Mesodermal cell (in vitro differentiated cells): ENCODE data around the gene CEP104.
"Not testable (repeated sequence)": the region's sequence is repeated elsewhere in the genome, so short reads cannot be mapped to it uniquely, and the experiment has no call there.

Source experiments
- H3K27ac ChIP-seq: 2 replicates; pipeline ENCODE4 v1.7.0; 2013; ENCODE audit warnings: mild to moderate bottlenecking, low read depth, low read length, moderate library complexity; ENCODE audit not compliant: severe bottlenecking
- H3K36me3 ChIP-seq: 2 replicates; pipeline ENCODE4 v1.7.1; 2013; ENCODE audit warnings: mild to moderate bottlenecking, low read length, moderate library complexity; ENCODE audit not compliant: control insufficient read depth, insufficient read depth
- H3K4me1 ChIP-seq: one replicate; pipeline ENCODE4 v1.7.1; 2013; ENCODE audit warnings: mild to moderate bottlenecking, low read length; ENCODE audit not compliant: insufficient read depth, control insufficient read depth, poor library complexity, severe bottlenecking
- H3K4me3 ChIP-seq: 2 replicates; pipeline ENCODE4 v1.7.0; 2013; ENCODE audit warnings: low read length, control low read depth, mild to moderate bottlenecking; ENCODE audit not compliant: insufficient read depth, poor library complexity, severe bottlenecking; ENCODE audit errors: extremely low read depth
- H3K9me3 ChIP-seq: 2 replicates; pipeline ENCODE4 v1.7.1; 2013; ENCODE audit warnings: mild to moderate bottlenecking, low read length, moderate library complexity; ENCODE audit not compliant: control insufficient read depth
- WGBS, 2 experiments: methylation state at CpG; one replicate each; pipeline ENCODE4 v1.1.5; 2013; ENCODE audit warnings: missing lambda C conversion rate in 2 of 2; ENCODE audit not compliant: insufficient coverage in 2 of 2; 5-methylcytosine and 5-hydroxymethylcytosine counted together

CEP104 gene

DNA sequence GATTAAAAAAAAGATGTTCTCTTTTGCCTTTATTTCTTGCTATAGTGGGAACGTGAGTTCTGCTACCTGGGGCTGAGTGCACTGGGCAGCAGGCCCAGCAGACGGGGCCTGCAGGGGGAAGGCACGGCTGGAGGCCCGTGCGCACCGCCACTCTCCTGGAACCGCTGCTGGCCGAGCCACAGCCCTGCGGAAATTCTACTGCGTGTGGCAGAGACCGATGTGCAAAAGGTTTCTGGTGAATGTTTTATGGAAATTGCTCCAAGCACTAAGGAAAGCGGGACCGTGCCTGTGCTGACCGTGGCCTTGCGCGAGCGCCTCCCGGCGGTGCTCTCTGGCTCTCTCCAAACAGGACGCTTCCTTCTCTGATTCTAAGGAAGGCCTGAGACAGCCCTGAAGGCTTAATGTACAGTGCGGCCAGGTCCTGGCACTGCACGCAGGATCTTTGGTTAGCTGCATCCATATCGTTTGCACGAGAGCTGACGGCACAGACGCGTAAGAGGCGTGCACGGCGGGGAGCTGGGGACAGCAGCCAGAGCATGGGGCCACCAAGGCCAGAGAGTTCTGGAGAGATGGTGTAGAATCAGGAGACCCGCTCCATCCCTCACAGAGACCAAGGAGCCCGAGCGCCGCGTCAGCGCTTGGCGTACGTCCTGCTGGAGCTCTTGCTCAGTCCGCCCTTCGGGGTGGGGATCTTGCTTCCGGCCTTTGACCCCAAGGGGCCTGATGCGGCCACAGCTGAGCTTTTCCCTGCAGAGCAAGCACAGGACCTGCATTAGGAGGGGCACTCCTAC, 42.0 kb downstream of the CEP104 start:
- WGBS, 2 experiments = 92 to 93% methylated on average over 38 to 42 of the region's 42 CpGs
- no peak overlapping the region for H3K4me3 ChIP-seq
- H3K4me1 ChIP-seq = no peaks in the 10 kb centered on the region

DNA sequence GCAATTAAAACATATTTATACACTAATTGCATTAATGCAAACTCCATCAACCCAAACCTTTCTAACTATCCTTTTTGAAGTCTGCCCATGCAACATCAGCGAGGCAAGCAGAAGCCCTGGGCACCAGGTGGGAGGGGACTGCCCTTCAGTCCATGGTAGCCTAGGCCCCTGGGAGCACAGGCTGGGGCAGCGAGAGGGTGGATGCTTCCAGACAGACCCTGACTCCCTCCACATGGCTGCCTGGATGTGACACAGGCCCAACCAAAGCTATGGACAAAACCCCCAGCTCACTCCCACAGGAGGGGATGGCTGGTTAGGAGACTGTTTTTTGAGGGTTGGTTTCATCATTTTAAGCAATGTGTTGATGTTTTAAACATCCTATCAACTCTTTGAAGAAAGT, 42.9 kb downstream of the CEP104 start:
- no peaks in the 10 kb centered on the region for H3K9me3 ChIP-seq
- H3K4me1 ChIP-seq = no peaks in the 10 kb centered on the region
- 86 to 100% methylated on average over 1 of the region's 2 CpGs for WGBS, 2 experiments
- peaks cover 18% of the 10 kb centered on the region for H3K36me3 ChIP-seq
- H3K27ac ChIP-seq = no peak overlapping the region
- H3K4me3 ChIP-seq = no peak overlapping the region

More for the DNA sequence above, 42.0 kb downstream of the CEP104 start:
- H3K36me3 ChIP-seq = peaks cover 18% of the 10 kb centered on the region
- H3K9me3 ChIP-seq = no peaks in the 10 kb centered on the region
- H3K27ac ChIP-seq = no peak overlapping the region

DNA sequence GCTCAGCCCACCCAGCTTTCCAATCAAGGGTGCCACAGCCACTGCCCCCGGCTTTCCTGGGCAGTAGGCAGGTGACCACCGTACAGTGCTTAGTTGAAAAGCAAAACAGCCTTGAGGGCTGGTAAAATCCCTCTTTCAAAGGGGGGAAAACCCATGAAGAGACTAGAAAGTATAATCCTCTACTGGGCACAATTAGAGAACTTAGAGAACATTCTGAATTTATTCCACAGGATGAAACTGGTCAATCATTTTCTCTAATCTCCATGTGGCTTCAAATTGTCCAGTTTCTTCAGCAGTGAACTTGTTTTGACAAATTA, 45.5 kb downstream of the CEP104 start:
- Histone ChIP-seq H3K4me3 (no peak overlapping the region), H3K9me3 (peaks cover 9% of the 10 kb centered on the region), H3K36me3 (peaks cover 15% of the 10 kb centered on the region), H3K4me1 (no peaks in the 10 kb centered on the region), H3K27ac (no peak overlapping the region)
- 60 to 64% methylated on average over 1 to 2 of the region's 2 CpGs for WGBS, 2 experiments

DNA sequence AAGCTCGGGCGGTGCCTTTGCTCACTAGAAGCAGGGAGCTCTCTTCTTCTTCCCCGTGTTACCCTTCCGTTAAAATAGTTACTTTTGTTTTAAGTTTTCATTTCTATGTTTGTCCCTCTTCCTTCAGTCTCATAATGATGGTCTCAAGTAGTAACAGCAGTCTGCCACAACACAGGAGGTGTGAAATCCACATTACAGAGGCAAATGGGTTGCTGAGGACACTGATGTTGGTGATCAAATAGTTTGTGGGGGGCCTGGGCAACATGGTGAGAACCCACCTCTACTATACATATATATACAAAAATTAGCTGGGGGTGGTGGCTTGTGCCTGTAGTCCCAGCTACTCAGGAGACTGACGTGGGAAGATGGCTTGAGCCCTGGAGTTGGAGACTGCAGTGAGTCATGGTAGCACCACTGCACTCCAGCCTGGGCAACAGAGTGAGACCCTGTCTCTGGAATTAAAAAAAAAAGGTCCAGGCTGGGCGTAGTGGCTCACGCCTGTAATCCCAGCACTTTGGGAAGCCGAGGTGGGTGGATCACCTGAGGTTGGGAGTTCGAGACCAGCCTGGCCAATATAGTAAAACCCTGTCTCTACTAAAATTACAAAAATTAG, 46.8 kb downstream of the CEP104 start:
- Histone ChIP-seq H3K9me3 (peaks cover 14% of the 10 kb centered on the region), H3K36me3 (peaks cover 14% of the 10 kb centered on the region)
- H3K4me3 ChIP-seq, H3K4me1 ChIP-seq, H3K27ac ChIP-seq: not testable (repeated sequence)
- 85 to 88% methylated on average over 5 to 7 of the region's 9 CpGs for WGBS, 2 experiments

DNA sequence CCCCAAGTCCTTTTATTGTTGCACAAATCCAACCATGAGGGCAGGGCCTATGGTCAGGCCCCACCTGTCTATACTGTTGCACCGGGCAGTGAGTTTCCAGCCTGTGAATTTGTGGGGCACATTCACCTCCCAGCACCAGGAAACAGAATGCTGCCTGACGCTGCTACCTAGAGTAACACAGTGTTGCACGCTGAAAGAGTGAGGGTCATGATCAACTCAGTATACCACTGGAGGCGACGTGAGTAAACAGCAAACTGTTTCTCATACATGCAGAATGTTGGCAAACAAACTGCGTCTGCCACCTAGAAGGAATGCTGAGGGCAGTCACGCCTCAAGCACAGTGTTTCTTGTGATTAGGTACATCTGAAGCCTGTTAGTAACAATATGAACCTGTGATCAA, 47.3 kb downstream of the CEP104 start:
- WGBS, 2 experiments = 77 to 81% methylated on average over 6 to 7 of the region's 7 CpGs
- Histone ChIP-seq H3K36me3 (peaks cover 9% of the 10 kb centered on the region), H3K27ac (no peak overlapping the region), H3K4me1 (no peaks in the 10 kb centered on the region), H3K4me3 (no peak overlapping the region), H3K9me3 (peaks cover 14% of the 10 kb centered on the region)

DNA sequence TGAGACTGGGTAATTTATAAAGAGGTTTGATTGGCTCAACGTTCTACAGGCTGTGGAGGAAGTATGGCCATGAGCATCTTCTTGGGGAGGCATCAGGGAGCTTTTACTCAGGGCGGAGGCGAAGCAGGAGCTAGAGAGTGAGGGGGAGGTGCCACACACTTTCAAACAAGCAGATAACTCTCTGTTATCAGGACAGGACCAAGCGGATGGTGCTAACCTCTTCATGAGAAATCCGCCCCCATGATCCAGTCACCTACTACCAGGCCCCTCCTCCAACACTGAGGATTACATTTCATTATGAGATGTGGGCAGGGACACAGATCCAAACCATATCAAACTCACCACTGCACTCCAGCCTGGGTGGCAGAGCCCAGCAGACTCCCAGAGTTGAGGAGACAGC, 49.2 kb downstream of the CEP104 start:
- H3K27ac ChIP-seq = no peak overlapping the region
- H3K4me3 ChIP-seq = no peak overlapping the region
- peaks cover 14% of the 10 kb centered on the region for H3K9me3 ChIP-seq
- 83% methylated on average over 3 of the region's 5 CpGs for WGBS, 2 experiments
- no peaks in the 10 kb centered on the region for H3K36me3 ChIP-seq
- no peaks in the 10 kb centered on the region for H3K4me1 ChIP-seq

DNA sequence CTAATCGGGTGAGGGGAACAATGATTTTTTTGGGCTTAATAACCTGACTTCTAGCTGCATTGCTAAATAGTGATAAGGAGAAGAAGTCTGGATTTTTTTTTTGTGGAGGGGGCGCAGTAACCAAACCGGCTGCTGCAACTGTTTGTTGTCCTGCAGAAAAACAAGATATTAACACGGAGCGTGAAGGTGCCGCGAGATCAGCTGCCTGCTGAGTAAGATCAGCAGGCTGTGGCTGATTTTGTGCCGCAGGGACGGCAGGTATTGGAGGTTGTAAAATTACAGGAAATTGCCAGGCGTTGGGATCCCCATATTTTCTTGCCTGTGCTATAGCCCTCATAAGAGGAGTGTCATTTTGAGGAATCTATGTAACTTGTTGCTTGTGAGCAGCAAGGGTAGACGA, 52.0 kb downstream of the CEP104 start:
- no peak overlapping the region for H3K4me3 ChIP-seq
- H3K9me3 ChIP-seq = peaks cover 14% of the 10 kb centered on the region
- 89 to 95% methylated on average over 11 of the region's 11 CpGs for WGBS, 2 experiments
- no peaks in the 10 kb centered on the region for H3K4me1 ChIP-seq
- no peaks in the 10 kb centered on the region for H3K36me3 ChIP-seq
- no peak overlapping the region for H3K27ac ChIP-seq

DNA sequence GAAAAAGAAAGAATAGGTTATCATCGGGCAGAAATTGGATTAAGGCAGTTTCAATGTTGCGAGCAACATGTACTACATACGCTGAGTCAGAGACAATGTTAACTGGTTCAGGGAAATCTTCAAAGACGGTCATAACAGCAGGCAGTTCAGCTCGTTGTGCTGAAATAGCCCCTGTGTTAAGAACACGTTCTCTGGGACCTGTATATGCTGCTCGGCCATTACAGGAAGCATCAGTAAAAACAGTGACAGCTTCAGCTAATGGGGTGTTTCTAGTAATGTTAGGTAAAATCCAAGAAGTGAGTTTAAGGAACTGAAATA, 52.4 kb downstream of the CEP104 start:
- H3K4me1 ChIP-seq, H3K4me3 ChIP-seq, H3K36me3 ChIP-seq, H3K27ac ChIP-seq: not testable (repeated sequence)
- 84 to 91% methylated on average over 7 of the region's 7 CpGs for WGBS, 2 experiments
- peaks cover 14% of the 10 kb centered on the region for H3K9me3 ChIP-seq

DNA sequence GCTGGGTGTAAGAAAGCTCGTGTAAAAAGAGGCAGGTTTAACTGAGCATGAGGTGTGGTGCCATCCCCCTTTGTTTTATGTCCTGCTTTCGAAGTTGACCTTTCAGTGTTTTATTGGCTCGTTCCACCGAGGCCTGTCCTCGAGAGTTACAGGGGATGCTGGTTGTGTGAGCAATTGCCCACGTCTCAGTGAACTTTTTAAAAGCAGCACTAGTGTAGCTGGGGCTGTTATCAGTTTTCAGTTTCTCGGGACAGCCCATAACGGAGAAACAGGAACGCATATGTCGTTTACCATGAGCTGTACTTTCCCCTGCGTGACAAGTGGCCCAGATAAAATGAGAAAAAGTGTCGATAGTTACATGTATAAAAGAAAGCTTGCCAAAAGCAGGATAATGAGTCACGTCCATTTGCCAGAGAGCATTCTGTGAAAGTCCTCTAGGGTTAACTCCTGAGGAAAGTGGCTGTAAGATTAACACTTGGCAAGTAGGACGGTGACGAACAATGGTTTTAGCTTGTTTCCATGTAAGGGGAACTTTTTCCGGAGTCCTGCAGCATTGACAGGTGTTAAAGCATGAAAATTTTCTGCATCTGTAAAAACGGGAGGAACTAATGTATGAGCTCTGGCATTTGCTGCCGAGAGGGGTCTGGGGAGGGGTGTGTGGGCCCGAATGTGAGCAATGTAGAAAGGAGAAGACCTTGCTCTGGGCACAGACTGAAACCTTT, 52.9 kb downstream of the CEP104 start:
- H3K36me3 ChIP-seq = no peaks in the 10 kb centered on the region
- no peak overlapping the region for H3K4me3 ChIP-seq
- peaks cover 14% of the 10 kb centered on the region for H3K9me3 ChIP-seq
- H3K27ac ChIP-seq = no peak overlapping the region
- H3K4me1 ChIP-seq = no peaks in the 10 kb centered on the region
- WGBS, 2 experiments = 80 to 87% methylated on average over 18 of the region's 19 CpGs

DNA sequence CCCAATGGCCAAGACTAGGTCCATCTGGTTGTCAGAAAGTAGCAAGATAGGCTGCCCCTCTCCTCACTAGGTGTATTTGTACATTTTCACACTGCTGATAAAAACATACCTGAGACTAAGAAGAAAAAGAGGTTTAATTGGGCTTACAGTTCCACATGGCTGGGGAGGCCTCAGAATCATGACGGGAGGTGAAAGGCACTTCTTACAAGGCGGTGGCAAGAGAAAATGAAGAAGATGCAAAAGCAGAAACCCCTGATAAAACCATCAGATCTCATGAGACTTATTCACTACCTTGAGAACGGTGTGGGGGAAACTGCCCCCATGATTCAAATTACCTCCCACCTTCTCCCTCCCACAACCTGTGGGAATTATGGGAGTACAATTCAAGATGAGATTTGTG, 56.2 kb downstream of the CEP104 start:
- WGBS, 2 experiments = 89 to 92% methylated on average over 2 of the region's 3 CpGs
- H3K27ac ChIP-seq, H3K4me1 ChIP-seq, H3K36me3 ChIP-seq, H3K9me3 ChIP-seq, H3K4me3 ChIP-seq: not testable (repeated sequence)
